Dedifferentiated amniotic fluid mesenchymal stem cell (primary cell): ENCODE measurements around the gene TNPO1.
"Not testable (repeated sequence)": the region's sequence is repeated elsewhere in the genome, so short reads cannot be mapped to it uniquely, and the experiment has no call there.

Experiments used
- DNase-seq: peaks from one replicate; pipeline ENCODE4 v3.0.0-alpha.2; 2016; ENCODE audit errors: extremely low spot score

TNPO1 gene

DNA sequence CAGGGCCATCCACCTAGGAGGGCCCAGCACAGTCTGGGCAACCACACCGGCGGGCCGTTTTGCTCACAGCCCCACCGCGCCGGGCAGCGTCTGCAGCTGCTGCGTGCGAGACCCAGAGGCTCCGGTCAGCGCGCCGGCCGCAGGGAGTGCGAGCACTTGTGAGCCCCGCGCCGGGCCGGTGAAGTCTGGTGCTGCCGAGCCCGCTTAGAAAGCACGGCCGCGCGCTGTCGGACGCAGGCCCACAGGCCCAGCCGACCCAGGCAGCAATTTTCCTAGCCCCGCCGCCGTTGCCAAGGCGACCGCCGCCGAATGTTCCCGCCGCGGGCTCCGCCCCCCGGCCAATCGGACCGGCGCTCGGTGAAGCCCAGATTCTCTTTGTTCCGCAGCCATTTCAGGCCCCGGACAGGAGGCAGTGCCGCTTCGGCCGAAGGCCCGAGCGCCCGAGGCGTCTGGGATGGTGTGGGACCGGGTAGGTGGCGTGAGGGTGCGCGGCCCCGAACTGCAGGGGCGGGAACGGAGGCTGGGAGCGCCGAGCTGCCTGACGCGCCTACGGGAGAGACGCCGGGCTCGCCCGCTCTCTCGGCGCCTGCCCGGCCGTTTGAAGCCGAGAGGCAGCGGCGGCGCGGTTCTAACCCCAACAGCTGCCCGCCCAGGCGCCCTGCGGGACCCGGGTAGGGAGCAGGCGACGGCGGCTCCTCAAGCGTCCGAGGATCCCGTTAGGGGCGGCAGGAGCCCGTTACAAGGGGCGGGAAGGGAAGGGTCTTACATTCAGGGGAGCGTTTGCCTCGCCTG lies at the start of gene TNPO1:
TNPO1 (plus strand) TSS at position 378 of the 792 bp plus-strand sequence; CDS start at position 455, 77 bp downstream.
- DNase-seq: peak; percentile 85

DNA sequence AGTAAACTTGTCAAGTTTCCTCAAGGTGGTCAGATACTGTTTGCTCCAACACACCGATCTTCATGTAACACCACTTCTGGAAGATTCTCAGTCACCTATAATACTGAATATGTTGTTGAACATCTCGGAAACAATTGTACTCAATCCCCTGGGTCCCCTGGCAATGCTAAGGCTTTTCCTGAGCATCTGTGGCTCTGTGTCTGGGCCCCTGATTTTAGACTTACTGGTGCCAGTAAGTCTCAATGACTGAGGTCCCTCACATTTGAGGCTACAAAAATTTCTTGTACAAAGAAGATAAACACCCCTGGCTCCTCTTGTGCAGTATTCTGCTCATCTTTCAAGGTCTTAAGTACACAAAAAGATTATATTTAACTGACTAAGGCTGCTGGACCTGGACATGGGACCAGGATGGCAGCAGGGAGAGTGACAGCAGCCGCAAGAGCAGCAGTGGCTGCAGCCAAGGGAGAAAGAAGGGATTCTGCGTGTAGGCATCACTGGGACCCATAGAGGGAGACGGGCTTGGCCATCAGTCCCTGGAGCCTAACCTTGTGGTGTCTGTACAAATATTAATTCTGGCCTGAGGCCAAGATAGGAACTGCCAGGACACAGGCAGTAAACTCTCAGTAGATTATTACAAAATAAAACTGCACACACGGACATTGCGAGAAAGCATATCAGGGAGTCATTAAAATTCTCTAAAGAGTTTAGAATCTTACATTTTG lies 49.0 kb upstream of the TNPO1 start:
- DNase-seq: no peak

DNA sequence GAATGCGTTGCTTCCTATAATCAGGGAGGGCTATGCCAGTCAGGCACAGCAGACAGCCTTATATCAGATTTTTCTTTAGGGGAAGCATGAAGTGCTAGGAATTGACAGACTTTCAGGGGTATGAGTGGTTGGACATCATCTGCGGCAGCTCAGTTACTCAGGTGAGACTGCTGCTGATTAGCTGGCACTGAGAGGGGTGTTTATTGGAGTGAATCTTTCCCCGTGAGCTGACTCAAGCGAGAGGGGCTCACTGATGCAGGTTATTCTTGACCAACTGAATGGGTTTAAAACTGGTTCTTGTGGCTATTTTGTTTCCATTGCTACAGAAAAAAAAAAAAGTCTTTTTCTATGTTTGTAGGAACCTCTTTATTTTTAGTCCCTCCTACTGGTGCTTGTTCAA lies 46.2 kb upstream of the TNPO1 start:
- no peak for DNase-seq

DNA sequence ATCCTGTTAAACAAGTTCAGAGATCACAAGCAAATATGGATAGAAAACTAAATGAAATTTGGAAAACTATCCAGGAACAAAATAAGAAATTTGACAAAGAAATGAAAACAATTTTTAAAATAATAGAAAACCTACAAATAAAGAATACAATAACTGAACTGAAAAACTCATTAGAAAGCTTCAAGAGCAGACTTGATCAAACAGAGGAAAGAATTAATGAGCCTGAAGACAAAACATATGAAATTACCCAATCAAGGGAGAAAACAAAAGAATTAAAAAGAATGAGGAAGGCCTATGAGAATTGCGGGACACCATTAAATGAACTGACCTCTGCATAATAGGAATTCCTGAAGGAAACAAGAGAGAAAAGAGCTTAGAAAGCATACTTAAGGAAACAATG lies 39.8 kb upstream of the TNPO1 start:
- DNase-seq: no peak

DNA sequence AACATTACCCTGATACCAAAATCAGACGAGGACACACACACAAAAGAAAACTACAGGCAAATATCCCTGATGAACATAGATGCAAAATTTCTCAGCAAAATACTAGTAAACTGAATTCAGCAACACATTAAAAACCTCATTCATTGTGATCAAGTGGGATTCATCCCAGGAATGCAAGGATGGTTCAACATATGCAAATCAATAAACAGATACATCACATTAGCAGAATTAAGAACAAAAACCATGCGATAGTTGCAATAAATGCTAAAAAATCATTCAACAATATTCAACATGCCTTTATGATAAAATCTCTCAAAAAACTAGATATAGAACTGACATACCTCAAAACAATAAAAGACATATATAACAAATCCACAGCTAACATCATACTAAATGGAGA lies 36.9 kb upstream of the TNPO1 start:
- DNase-seq: no peak

DNA sequence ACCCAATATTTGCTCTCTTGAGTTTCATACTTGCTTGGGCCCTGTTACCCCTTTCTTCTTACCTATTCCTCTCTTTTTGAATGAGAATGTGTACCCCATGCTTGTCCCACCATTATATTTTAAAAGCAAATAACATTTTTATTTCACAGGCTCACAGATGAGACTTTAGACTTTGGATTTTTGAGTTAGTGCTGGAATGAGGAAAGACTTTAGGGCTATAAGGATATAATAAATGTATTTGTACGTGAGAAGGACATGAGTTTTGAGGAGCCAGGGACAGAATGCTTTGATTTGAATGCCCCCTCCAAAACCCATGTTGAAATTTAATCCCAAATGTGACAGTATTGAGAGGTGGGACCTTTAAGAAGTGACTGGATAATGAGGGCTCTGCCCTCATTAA lies 33.1 kb upstream of the TNPO1 start:
- DNase-seq: no peak

DNA sequence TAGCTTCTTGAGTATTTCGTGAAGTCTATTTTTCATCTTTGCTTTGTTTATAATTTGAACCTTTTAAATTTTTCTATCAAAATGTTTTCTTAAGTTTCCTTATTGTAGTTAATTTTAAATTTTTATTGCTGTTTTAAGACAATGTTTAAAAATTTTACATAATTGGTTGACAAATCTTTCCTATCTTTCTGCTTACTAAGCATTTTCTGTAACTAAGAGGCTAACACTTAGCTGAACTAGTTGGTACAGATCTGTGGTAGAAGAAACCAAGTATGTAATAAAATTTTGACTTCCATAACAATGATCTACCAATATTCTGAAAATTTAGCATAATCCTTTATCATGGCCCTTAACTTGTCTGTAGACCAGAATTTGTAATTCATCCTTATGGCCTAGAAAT lies 32.3 kb upstream of the TNPO1 start:
- no peak for DNase-seq

DNA sequence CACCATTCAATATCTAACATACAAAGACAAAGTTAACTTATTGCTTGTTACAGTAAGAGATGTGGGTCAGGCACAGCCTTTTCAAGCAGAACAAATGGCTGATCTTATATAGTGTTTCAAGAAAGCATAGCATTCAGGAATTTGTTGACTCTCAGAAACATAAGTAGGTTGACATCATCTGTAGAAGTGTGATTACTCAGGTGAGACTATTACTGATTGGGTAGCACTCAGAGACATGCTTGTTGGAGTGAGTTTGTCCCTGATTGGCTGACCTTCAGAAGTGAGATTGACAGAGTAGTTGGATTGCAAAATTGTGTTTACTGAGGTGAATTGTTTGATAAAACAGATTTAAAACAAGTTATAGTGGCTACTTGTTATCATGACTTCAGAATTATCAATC lies 30.7 kb upstream of the TNPO1 start:
- no peak for DNase-seq

DNA sequence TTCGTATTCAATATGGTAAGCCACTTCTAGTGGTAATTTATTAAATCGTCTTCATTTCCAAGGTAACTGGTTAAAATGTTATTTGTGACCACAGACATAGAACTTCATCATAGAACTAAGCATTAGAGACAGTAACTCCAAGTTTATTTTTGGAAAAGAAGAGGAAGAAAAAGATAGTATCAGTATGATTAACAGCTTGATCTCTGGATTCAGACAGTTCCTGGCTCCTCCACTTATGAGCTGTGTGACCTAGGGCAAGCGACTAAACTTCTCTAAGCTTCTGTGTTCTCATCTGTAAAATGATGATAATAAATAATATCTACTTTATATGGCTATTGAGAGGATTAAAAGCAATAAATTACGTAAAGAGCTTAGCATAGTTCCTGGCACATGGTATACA lies 29.8 kb upstream of the TNPO1 start:
- no peak for DNase-seq

DNA sequence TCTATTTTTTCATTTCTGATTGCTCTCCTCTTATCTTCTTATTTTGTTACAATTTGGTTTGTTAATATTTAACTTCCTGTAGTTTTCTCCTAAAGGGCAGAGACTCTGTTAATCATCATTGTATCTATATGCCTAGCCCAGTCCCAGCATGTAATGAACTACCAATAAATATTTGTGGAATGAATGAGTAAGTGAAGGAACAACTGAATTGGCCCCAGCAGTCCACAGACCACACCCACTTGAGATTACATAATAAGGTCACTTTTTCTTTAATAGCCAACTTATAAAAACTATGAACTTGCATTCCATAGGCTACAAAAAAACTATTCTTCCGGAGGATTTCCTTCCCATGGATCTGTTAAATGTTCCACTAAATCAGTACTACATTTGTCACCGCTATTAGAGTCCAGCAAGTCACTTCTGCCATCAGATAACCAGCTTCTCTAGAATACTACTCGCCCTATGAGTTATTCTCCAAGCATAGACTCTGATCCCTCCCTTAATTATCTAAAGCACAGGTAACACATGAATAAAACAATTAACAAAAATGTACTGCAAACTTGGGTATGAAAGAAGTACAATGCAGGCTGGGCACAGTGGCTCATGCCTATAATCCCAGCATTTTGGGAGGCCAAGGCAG lies 27.5 kb upstream of the TNPO1 start:
- peak; percentile 17 for DNase-seq

DNA sequence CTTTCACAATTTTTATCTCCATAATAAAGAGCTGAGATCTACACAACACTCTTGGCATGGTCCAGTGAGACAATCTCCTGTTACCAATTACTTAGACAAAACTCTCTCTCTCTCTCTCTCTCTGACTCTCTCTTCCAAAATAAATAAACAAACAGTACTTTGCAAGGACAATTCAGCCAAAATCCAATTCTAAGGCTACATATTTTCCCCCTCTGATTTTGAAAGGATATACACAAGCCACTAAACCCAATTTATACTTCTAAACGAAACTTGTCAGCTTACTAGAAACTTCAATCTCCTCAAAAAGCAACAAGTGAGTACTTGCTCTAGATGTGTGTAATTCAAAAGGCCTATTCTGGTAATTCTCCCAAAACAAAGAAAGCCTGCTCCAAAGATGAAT lies 26.3 kb upstream of the TNPO1 start:
- peak; percentile 70 for DNase-seq

DNA sequence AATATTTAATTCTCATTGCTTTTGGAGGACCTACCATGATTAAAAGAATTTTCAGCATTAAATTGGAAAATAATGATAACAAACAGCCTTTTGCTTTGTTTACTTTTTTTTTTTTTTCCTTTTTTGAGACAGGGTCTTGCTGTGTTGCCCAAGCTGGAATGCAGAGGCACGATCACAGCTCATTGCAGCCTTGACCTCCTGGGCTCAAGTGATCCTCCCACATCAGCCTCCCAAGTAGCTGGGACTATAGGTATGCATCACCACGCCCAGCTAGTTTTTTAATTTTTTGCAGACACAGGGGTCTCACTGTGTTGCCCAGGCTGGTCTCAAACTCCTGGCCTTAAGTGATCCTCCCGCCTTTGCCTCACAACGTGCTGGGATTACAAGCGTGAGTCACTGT lies 23.8 kb upstream of the TNPO1 start:
- not testable (repeated sequence) for DNase-seq

DNA sequence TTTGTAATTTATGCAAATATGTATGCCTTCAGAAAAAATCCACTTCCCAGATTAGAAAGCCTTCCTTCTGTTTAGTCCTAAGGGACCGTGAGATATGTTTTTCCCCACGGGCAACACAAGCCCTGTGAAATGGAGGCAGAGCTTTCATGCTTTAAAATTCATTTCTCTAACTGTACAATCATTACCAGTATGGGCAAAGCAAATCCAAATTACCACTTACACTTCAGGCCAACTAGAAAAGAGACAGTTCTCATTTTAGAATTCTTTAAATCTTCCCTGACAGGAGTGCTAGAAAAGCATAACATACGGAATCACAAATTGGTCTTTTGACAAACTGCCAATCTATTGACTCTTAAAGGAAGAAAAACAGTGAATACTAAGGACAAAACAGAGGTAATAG lies 20.5 kb upstream of the TNPO1 start:
- DNase-seq: no peak

DNA sequence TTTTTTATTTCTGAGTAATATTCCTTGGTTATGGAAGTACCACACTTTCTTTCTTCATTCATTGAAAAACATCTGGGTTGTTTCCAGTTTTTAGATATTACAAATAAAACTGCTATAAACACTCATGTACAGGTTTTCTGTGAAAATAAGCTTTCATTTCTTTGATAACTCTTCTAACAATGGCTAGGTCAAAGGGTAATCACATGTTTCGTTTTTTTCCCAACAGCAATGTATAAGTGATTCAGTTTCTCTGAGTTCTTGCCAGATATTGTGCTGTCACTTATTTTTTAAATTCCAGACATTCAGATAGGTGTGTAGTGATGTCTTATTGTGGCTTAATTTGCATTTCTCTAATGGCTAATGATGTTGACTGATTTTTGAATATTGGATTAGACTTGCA lies 16.7 kb upstream of the TNPO1 start:
- no peak for DNase-seq

DNA sequence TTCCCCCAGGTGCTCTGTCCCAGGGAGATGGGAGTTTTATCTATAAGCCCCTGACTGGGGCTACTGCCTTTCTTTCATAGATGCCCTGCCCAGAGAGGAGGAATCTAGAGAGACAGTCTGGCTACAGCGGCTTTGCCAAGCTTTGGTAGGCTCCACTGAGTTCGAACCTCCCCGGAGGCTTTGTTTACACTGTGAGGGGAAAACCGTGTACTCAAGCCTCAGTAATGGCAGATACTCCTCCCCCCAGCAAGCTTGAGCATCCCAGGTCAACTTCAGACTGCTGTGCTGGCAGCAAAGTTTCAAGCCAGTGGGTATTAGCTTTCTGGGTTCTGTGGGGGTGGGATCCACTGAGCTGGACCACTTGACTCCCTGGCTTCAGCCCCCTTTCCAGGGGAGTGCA lies 7.8 kb upstream of the TNPO1 start:
- DNase-seq: not testable (repeated sequence)

DNA sequence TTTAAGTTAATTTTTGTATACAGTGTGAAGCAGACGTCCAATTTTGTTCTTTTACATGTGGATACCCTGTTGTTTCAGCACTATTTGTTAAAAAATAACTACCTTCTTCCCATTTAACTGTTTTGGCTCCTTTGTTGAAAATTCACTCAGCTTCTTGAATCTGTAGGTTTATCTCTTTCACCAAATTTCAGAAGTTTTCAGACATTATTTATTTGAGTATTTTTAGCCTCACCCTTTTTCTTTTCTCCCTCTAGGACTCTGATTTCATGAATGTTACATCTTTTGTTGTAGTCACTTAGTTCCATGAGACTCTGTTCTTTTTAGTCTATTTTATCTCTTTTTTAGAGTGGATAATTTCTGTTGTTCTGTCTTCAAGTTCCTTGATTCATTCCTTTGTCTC lies 4.6 kb upstream of the TNPO1 start:
- DNase-seq: no peak

DNA sequence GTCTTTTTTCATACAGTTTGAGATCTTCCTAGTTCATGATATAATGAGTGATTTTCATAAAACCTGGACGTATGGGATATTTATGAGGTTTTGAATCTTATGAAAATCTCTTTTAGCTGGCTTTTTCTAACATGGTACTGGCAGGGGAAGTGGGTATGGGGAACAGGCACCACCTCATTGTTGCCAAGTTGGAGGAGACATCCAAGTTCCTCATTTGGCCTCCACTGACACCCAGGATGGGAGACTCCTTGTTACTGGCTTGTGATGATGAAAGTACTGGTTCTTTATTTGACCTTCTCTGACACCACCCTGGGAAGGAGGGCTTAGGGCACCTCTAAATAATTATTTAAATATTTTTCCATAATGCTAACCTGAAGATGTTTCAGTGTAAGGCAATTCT lies 4.0 kb upstream of the TNPO1 start:
- DNase-seq: no peak

DNA sequence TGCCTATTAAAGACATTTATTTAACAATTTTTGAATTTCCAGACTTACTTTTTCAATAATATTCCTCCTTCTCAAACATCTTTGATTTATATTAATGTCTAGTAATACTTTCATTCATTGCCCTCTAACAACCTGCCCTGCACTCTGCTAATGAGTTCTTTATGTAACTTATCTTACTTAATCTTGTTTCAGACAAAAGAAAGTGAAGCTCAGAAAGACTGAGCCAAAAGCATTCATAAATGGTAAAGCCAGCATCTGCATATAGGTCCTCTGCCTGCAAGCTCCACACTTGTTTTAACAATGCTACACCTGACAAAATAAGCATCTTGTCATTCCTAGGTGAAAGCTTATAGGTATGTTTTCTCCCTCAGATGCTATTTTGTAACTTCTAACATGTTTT lies 2.4 kb upstream of the TNPO1 start:
- DNase-seq: no peak

DNA sequence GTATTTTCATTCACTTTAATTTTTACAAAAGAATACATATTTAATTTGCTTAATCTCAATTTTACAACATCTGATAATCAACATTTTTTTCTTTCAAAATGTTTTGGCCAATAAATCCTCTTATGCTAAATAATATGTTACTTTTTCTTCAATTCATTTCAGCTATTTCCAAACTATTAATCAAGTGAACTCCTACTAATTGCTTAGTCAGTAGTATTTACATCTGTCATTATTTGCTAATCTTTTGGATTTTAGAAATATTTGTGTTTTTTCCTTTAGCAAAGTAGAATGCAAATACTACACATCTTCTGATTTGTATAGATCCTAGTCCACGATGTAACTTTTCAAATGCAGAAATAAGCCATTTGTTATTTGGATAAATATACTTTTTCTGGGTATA lies 1.6 kb upstream of the TNPO1 start:
- DNase-seq: no peak

DNA sequence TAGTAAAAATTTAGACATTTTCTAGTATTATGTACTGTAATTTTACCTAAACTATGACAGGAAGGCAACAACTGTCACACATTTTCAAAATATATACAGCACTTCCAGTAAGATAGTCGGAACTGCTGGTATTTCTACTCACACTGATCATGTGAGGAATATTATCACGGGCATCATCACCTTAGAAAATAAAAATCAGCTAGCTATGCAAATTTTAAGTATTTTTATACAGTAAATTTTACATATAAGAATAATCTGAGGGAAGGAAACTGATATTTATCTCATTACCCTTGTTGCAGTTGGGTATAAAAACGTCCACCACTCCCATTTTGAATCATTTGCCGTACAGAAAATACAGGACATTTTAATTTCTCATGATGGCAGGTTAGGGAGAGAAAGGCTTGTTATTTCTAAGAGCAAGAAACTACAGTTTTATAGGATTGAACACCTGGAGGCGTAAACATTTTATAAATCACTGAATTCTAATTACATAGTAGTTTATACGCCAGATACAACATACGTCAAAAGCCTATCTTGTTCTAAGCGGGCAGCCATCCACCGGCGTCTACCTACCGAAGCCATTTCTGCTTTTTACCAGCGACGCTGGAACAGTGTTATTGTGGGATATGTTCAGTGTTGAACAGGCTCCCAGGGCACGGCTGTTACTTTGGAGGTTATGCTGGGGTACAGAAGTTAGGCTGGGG lies 729 bp upstream of the TNPO1 start:
- no peak for DNase-seq

DNA sequence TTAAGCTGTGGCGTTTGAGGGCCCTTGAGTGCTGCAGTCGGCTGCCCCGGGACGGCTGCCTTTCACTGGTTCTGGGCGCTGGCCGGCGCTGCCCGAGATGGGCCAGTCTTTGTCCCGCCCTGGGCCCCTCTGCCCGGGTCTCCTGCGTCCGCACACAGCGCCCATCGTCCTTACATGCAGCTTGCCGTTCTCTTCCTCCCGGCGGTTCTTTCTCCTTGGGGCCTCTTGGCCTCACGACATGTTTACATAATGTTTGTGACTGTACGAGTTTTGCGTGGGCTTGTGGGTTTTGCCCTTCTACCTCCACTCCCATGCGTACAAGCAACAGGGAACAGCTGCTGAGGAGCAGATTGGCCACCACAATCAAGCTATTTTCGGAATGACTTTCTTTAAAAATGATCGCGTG lies 618 bp downstream of the TNPO1 start:
- DNase-seq: peak; percentile 79

DNA sequence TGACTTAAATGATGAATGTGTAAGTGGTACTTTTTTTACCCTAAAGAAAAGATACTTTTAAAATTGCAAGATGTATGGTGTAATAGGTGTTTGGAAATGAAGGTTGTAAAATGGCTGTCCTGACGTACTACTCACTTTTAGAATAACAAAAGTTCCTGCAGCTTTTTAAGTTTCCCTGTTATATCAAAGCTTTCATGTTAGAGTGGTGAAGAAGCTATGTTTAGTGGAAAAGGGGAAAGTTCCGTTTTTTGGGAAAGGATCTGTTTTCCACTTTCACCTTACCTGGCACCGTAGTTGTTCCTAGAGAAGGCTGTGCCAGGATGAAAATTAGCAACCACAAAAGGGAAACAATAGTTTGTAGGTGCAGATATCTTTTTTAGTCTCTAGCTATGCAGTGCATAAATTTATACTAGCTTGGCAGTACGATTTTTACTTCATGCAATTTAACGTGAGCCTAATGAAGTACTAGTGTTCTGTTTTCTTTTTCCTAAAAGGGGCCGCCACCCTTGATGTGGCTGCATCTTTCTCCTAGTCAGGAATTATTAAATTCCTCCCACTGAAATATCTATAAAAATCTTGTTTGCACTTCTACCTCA lies 1.3 kb downstream of the TNPO1 start:
- DNase-seq: no peak
